Skeletal muscle satellite cell (primary cell): ENCODE measurements around the gene USP2.
A peak's percentile ranks its signal among the peaks of the same experiment; 100 is the strongest.
"Not testable (repeated sequence)": the region's sequence is repeated elsewhere in the genome, so short reads cannot be mapped to it uniquely, and the experiment has no call there.

Experiments
- H3K27me3 ChIP-seq: 2 replicates; pipeline ENCODE4 v1.7.0; 2013; ENCODE audit warnings: low read length; ENCODE audit not compliant: control insufficient read depth, insufficient read depth
- H3K36me3 ChIP-seq: 2 replicates; pipeline ENCODE4 v1.7.0; 2013; ENCODE audit warnings: mild to moderate bottlenecking, control low read depth, low read length; ENCODE audit not compliant: insufficient read depth
- H3K4me1 ChIP-seq: 2 replicates; pipeline ENCODE4 v1.7.0; 2013; ENCODE audit warnings: low read length; ENCODE audit not compliant: control insufficient read depth, insufficient read depth
- H3K4me2 ChIP-seq: 2 replicates; pipeline ENCODE4 v1.7.0; 2013; ENCODE audit warnings: mild to moderate bottlenecking, low read length
- H3K4me3 ChIP-seq: 2 replicates; pipeline ENCODE4 v1.7.0; 2013; ENCODE audit warnings: low read length
- H3K9ac ChIP-seq: 2 replicates; pipeline ENCODE4 v1.7.0; 2013; ENCODE audit warnings: mild to moderate bottlenecking, low read depth, low read length, moderate library complexity
- H3K9me3 ChIP-seq: replicated peaks from 2 replicates; pipeline ENCODE4 v1.7.0; 2013; ENCODE audit warnings: mild to moderate bottlenecking, control low read depth, low read length

The USP2 gene

GRCh38 chr11:119384332-119384731, 2.8 kb upstream of the USP2 start:
- no peaks in the 10 kb centered on the region for H3K36me3 ChIP-seq
- H3K9me3 ChIP-seq: no peaks in the 10 kb centered on the region
- H3K4me1 ChIP-seq: peaks cover 14% of the 10 kb centered on the region
- H3K27me3 ChIP-seq: peaks cover 8% of the 10 kb centered on the region
- H3K9ac ChIP-seq: no peak overlapping the region
- no peak overlapping the region for H3K4me3 ChIP-seq
- no peak overlapping the region for H3K4me2 ChIP-seq

GRCh38 chr11:119382513-119382912, 1.0 kb upstream of the USP2 start:
- peaks cover 17% of the 10 kb centered on the region for H3K4me1 ChIP-seq
- peak overlapping the region; percentile 84 for H3K4me2 ChIP-seq
- not testable (repeated sequence) for H3K4me3 ChIP-seq, H3K36me3 ChIP-seq, H3K9me3 ChIP-seq, H3K27me3 ChIP-seq, H3K9ac ChIP-seq

GRCh38 chr11:119382101-119382500, 611 bp upstream of the USP2 start:
- peaks cover 8% of the 10 kb centered on the region for H3K27me3 ChIP-seq
- H3K9ac ChIP-seq: peak overlapping the region; percentile 47
- no peaks in the 10 kb centered on the region for H3K36me3 ChIP-seq
- H3K4me2 ChIP-seq: peak overlapping the region; percentile 84
- H3K9me3 ChIP-seq: no peaks in the 10 kb centered on the region
- peaks cover 21% of the 10 kb centered on the region for H3K4me1 ChIP-seq
- H3K4me3 ChIP-seq: peak overlapping the region; percentile 75

GRCh38 chr11:119380827-119381180, 686 bp downstream of the USP2 start:
- peak overlapping the region; percentile 84 for H3K4me2 ChIP-seq
- no peaks in the 10 kb centered on the region for H3K36me3 ChIP-seq
- H3K9ac ChIP-seq: peak overlapping the region; percentile 74
- H3K9me3 ChIP-seq: no peaks in the 10 kb centered on the region
- H3K4me3 ChIP-seq: peak overlapping the region; percentile 75
- H3K4me1 ChIP-seq: peaks cover 32% of the 10 kb centered on the region
- peaks cover 8% of the 10 kb centered on the region for H3K27me3 ChIP-seq

- Histone ChIP-seq H3K27me3 (peaks cover 8% of the 10 kb centered on the region), H3K9me3 (no peaks in the 10 kb centered on the region), H3K4me2 (peak overlapping the region; percentile 84), H3K9ac (peak overlapping the region; percentile 74), H3K4me1 (peaks cover 37% of the 10 kb centered on the region), H3K4me3 (peak overlapping the region; percentile 75), H3K36me3 (no peaks in the 10 kb centered on the region)
Observed at GRCh38 chr11:119380160-119380826, 1.2 kb downstream of the USP2 start.

- H3K27me3 ChIP-seq: peaks cover 1% of the 10 kb centered on the region
- H3K9me3 ChIP-seq: no peaks in the 10 kb centered on the region
- no peak overlapping the region for H3K9ac ChIP-seq
- H3K4me3 ChIP-seq: no peak overlapping the region
- no peaks in the 10 kb centered on the region for H3K36me3 ChIP-seq
- H3K4me1 ChIP-seq: peaks cover 47% of the 10 kb centered on the region
- no peak overlapping the region for H3K4me2 ChIP-seq
Observed at GRCh38 chr11:119378851-119379465, 2.5 kb downstream of the USP2 start.

GRCh38 chr11:119377961-119378667, 3.4 kb downstream of the USP2 start:
- Histone ChIP-seq H3K9ac (no peak overlapping the region), H3K4me2 (no peak overlapping the region), H3K27me3 (no peaks in the 10 kb centered on the region), H3K9me3 (no peaks in the 10 kb centered on the region), H3K4me3 (no peak overlapping the region), H3K36me3 (no peaks in the 10 kb centered on the region), H3K4me1 (peaks cover 47% of the 10 kb centered on the region)

GRCh38 chr11:119377112-119377901, 4.2 kb downstream of the USP2 start:
- H3K4me3 ChIP-seq: no peak overlapping the region
- peaks cover 47% of the 10 kb centered on the region for H3K4me1 ChIP-seq
- H3K27me3 ChIP-seq: no peaks in the 10 kb centered on the region
- no peaks in the 10 kb centered on the region for H3K36me3 ChIP-seq
- no peak overlapping the region for H3K4me2 ChIP-seq
- H3K9ac ChIP-seq: no peak overlapping the region
- no peaks in the 10 kb centered on the region for H3K9me3 ChIP-seq

- no peaks in the 10 kb centered on the region for H3K36me3 ChIP-seq
- no peak overlapping the region for H3K4me3 ChIP-seq
- H3K4me2 ChIP-seq: peak overlapping the region; percentile 50
- no peaks in the 10 kb centered on the region for H3K9me3 ChIP-seq
- peaks cover 56% of the 10 kb centered on the region for H3K4me1 ChIP-seq
- H3K27me3 ChIP-seq: no peaks in the 10 kb centered on the region
- H3K9ac ChIP-seq: peak overlapping the region; percentile 22
Observed at GRCh38 chr11:119376197-119376847, 5.2 kb downstream of the USP2 start.

GRCh38 chr11:119375337-119376196, 5.9 kb downstream of the USP2 start:
- Histone ChIP-seq H3K4me2 (peak overlapping the region; percentile 50), H3K9ac (peak overlapping the region; percentile 26), H3K4me3 (no peak overlapping the region), H3K9me3 (no peaks in the 10 kb centered on the region), H3K36me3 (no peaks in the 10 kb centered on the region), H3K27me3 (no peaks in the 10 kb centered on the region), H3K4me1 (peaks cover 56% of the 10 kb centered on the region)
